Measurements from ENCODE around the gene ADGRB3. TPM values are rescaled to one million over a fixed set of nuclear protein-coding genes. Genes with fewer than 3 reads are reported as not detected.
"Not testable (repeated sequence)": the region's sequence is repeated elsewhere in the genome, so short reads cannot be mapped to it uniquely, and the experiment has no call there.

Gene ADGRB3
- total RNA-seq, 4 donors from 2014 or later = 5.3 to 15.6 (median 7.6) TPM

GRCh38 chr6:69424581-69424980 lies 789.5 kb downstream of the ADGRB3 start:
- intact Hi-C loops (cut with DNase I; ENCODE audit: low total_unique reads) = no loop called here

GRCh38 chr6:69427882-69428281 lies 792.8 kb downstream of the ADGRB3 start:
- Histone ChIP-seq H3K4me3 (no peak overlapping the region), H3K36me3 (no peaks in the 10 kb centered on the region), H3K27me3 (no peaks in the 10 kb centered on the region), H3K4me1 (no peaks in the 10 kb centered on the region), H3K9me3 (no peaks in the 10 kb centered on the region), H3K27ac (no peak overlapping the region)
- intact Hi-C loops (cut with DNase I; ENCODE audit: low total_unique reads) = no loop called here
- no peak for TF ChIP-seq CTCF (IDR thresholded peaks at IDR 0.05)
- TF ChIP-seq POLR2A (IDR thresholded peaks at IDR 0.05) = no peak
- DNase-seq = no peak

More at GRCh38 chr6:69424581-69424980, 789.5 kb downstream of the ADGRB3 start:
- no peak overlapping the region for H3K4me3 ChIP-seq
- no peaks in the 10 kb centered on the region for H3K27me3 ChIP-seq
- TF ChIP-seq CTCF (IDR thresholded peaks at IDR 0.05) (no peak), POLR2A (IDR thresholded peaks at IDR 0.05) (no peak)
- H3K4me1 ChIP-seq = no peaks in the 10 kb centered on the region
- no peak for DNase-seq
- H3K9me3 ChIP-seq = no peaks in the 10 kb centered on the region
- no peaks in the 10 kb centered on the region for H3K36me3 ChIP-seq
- no peak overlapping the region for H3K27ac ChIP-seq

GRCh38 chr6:69432168-69432567 lies 797.1 kb downstream of the ADGRB3 start:
- H3K27ac ChIP-seq; intact Hi-C loops (cut with DNase I; ENCODE audit: low total_unique reads); H3K4me3 ChIP-seq; H3K36me3 ChIP-seq; H3K9me3 ChIP-seq; H3K27me3 ChIP-seq; DNase-seq; H3K4me1 ChIP-seq: not testable (repeated sequence)

- intact Hi-C loops (cut with DNase I; ENCODE audit: low total_unique reads); H3K9me3 ChIP-seq; H3K27me3 ChIP-seq; H3K4me3 ChIP-seq; DNase-seq; H3K4me1 ChIP-seq; H3K36me3 ChIP-seq; H3K27ac ChIP-seq: not testable (repeated sequence)
Measured at GRCh38 chr6:69433116-69433515, 798.0 kb downstream of the ADGRB3 start.

DNA sequence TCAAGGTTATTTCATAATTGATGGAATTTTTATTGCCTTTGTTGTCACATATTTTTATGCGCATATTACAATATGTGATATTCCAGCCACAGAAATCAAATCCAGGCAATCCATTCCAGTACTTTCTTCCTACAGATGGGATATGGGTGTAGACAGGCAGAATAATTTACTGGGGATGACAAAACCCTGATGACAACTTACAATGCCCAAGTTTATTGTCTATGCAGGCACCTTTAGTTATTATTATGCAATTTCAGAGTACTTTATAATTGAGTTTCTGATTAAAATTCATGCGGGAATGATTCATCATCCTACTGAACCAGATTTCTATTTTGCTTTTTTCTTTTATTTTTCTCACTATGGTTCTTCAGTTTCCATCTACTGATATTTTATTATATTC lies 803.0 kb downstream of the ADGRB3 start:
- intact Hi-C loops (cut with DNase I; ENCODE audit: low total_unique reads) = no loop called here
- Histone ChIP-seq H3K27ac (no peak overlapping the region), H3K4me1 (no peaks in the 10 kb centered on the region), H3K36me3 (no peaks in the 10 kb centered on the region), H3K27me3 (no peaks in the 10 kb centered on the region), H3K4me3 (no peak overlapping the region), H3K9me3 (no peaks in the 10 kb centered on the region)
- TF ChIP-seq CTCF (IDR thresholded peaks at IDR 0.05) = no peak
- TF ChIP-seq POLR2A (IDR thresholded peaks at IDR 0.05) = no peak
- DNase-seq = no peak

Small RNA genes within 50 kb of the gene (small RNA-seq; reads per million reads assigned to genes)
- not detected for gene AL606923.1
